Measurements from ENCODE around the gene IGLON5.

The IGLON5 gene

DNA sequence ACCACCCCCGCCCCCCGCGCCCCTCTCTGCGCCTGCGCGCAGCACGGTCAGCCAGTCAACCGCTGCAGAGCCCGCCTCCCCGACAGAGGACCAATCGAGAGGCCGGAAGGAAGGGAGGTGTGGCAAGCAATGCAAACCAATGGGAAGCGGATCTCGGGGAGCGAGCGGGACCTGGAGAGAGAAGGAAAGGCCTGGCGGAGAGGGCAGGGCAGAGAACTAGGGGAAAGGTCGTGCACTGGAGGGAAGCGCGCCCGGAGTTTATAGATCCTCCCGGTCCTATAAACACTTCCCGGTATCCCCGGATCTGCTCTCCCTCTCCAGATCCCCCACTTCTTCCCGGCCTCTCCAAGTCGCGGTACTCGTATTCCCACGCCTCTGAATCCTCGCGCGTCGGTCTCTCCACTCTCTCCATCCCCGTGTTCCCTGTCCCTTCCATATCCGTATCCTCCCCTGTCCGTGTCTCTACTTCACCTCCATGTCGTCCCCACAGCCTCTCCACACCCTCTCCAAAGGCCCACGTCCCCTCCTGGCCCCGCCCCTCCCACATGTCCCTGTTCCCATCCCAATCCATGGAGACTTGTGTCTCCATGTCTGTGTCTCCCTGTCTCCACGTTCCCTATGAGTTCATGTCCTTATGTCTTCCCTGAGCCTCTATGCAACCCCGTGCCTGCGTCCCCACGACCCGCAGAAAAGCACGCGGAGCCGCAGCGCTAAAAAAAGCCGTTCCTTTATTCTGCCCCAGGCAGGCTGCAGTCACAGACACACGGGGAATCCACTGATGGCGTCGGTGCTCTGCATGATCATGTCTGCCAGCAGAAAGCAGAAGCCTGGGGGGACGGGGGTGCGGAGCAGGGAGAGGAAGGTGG lies 55.2 kb downstream of the IGLON5 start:
- DNase-seq, result peak; percentile 99

DNA sequence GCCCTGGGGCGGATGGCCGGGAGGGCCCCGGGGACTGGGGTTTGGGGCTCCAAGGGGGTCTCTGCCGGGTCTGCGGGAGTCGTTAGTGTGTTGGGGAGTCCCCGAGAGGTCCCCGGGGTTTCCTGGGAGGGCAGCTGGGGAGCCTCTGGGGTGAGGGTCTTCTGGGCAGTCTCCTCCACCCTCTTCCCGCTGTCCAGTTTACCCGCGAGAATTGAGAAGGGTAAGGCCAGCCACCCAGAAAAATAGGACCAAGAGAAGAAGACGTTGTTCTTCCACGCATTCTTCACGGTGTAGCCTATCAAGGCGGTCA lies 55.8 kb downstream of the IGLON5 start:
- no peak for DNase-seq

DNA sequence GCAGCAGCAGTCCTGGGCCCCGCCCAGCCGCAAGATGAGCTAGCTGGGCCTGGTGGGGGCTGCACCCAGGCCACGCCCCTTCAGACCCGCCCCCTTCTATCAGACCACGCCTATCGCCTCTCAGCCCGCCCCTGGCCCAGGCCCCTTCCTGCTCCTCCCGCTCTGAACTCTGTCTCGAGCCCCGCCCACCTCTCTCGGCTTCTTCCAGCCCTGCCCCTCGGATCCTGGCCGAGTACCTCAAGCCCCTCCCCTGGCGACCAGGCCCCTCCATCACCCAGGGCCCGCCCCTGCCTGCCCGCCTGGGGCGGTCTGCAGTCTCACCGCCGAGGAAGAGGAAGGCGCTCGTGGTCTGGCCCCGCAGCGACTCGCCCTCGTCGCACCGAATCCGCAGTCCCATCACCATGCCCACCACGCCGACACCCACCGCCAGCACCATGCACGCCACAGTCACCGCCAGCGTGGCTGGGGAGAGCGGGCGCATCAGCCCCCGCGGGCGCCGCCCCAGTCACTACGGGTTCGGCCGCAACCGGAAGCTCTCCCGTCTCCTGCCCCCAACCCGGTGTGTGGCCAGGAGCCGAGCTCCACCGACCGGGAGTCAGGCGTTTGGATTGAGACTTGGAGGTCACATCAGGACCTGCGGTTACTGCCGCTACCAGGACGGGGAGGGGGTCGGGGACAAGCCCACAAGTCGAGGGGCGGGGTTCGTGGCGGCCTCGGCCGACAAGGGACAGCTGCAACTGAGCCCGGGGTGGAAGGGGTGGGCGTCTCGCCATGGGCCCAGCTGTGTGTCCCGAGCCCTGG lies 56.3 kb downstream of the IGLON5 start:
- DNase-seq, result peak; percentile 99

DNA sequence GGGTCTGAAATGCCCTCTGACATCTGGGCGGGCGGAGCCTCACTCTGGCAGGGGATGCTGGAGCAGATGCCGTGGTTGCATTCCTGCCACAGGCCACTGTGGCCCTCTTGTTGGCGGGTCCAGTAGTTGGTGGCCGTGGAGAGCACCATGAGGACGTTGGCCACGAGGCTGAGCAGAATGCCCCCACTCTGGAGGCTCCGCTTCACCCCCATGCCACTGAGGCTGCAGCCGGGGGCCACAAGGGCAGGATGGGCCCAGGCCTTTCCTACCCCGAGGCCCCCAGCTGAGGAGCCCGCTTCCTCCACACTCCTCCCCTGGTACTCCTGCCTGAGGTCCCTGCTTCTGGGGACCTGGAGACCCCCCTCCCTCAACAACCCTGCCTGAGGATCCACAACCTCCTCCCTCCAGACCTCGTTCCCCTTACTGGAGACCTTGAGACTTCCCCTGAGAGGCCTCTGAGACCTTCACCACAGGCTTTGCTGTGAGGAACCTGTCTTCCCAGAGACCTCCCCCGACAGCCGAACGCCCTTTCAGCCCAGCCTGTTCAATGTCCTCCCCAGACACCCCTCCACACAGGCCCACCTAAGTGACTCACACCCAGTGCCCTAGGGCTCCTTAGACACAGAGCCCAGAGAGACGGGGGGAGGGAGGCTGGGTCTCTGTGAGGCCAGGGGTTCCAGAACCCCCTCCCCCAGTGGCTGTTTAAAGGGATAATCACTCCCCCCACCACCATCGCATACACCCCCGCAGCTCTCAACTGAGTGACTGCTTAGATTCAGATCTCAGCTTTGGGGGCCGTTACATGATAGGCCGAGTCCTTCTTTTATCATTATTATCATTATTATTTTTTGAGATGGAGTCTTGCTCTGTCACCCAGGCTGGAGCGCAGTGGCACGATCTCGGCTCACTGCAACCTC lies 57.2 kb downstream of the IGLON5 start, which contains the start of gene CLDND2:
TSS of gene CLDND2 (minus strand) at position 638 of the 917 bp plus-strand sequence. CDS start at position 212, 426 bp downstream.
- DNase-seq, result no peak

DNA sequence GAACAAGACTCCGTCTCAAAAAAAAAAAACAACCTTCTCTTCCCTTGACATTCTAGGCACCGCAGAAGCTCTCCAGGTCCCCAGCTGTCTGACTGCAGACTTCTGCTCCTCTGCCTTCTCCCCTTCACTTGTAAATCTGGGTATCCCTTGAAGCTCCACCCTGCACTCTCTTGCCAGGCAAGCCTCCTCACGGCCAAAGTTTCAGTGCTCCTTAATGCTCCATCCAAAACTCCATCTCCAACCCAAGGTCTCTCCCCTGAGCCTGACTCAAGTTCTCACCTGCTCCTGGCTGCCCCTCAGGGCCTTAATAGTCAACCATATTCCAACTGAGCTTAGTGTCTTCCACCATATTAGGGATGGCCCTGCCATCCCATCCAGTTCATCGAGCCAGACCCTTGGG lies 58.8 kb downstream of the IGLON5 start:
- no peak for DNase-seq

DNA sequence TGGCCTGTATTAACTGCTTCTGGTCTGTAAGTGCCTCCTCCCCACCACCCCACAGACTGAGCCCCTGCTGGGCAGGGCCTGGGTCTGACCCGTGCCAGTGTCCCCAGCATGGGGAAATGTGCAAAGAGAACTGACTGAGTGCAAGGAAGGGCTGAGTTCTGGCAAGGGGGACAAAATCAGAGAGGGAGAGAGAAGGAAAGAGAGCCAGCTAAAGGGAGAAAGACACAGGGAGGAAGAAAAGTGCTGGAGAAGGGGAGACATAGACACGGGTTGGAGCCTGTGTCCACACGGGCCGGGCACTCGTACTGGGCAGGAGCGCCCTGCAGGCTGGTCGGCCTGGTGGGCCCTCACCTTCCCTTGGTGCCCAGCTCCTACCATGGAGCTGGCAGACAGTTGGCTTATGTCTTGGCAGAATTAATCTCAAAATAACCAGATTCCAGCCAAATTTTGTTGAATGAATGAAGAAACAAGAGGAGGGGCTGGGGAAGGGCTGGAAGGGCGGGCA lies 59.8 kb downstream of the IGLON5 start:
- DNase-seq, result no peak

DNA sequence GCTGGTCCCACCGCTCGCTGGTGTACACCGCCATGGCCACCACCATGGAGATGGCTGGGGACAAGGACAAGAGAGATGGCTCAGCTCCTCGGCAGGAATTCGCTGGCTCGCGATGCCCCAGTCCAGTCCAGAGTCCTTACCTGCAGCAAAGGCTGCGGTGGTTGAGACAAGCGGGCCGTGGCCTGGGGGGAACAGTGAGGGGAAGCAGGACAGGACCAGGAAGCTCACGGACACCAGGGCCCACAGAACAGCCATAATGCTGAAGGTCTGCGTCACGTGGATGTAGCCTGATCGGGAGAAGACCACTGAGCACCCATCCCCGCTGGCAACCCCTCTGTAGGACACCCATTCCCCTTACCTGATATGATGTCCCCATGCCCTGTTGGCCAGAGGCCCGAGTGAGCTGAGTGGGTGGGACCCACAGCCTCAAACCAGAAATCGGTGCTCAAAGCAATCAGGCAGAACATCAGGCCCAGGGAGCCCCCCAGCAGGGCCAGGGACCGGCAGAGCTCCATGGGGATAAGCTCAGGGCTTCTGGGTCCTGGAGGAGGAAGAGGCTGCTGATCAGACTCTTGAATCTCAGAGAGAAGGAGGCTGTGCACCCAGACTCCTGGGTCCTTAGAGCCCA lies 60.7 kb downstream of the IGLON5 start:
- DNase-seq, result no peak

DNA sequence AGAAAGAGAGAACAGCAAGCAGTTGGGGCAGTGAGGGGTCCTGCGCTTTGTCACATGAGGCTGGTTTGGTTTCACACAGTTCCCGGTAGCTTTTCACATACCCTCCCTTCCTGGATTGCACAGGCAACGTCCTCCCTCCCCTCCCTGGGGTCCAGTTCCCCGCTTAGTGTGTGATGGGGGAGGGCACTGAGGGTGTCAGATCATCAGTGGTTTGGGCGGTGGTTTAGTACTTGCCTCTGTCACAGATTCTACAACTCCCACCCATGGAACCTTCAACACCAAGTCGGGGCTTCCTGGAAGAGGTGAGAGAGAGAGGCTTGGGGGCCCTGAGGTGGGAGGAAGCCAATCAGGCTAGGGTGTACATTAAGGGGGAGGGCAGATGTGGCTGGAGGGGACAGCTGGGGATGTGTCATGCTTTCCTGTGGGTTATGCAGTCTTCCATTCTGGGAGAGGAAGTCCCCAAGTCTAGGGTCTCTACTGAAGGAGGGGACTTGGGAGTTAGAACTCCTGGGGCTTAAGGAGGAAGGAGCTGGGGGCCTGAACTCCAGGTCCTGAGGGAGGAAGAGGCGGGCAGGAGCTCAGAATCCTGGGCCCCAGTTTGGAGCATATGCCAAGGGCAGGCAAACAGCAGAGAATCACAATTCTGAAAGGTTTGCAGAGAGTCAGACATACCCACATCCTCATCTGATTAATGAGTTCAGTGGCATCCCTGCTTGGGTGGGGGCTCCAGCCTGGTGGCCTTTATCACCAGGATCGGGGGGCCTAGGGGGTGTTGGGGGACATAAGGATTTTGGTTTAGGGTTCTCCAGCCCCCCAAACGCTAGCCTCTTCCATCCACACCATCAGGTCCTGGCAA lies 61.4 kb downstream of the IGLON5 start, which contains the start of gene NKG7:
TSS of gene NKG7 (minus strand) at position 6 of the 856 bp plus-strand sequence. CDS start 119 bp downstream, outside the sequence.
- no peak for DNase-seq

DNA sequence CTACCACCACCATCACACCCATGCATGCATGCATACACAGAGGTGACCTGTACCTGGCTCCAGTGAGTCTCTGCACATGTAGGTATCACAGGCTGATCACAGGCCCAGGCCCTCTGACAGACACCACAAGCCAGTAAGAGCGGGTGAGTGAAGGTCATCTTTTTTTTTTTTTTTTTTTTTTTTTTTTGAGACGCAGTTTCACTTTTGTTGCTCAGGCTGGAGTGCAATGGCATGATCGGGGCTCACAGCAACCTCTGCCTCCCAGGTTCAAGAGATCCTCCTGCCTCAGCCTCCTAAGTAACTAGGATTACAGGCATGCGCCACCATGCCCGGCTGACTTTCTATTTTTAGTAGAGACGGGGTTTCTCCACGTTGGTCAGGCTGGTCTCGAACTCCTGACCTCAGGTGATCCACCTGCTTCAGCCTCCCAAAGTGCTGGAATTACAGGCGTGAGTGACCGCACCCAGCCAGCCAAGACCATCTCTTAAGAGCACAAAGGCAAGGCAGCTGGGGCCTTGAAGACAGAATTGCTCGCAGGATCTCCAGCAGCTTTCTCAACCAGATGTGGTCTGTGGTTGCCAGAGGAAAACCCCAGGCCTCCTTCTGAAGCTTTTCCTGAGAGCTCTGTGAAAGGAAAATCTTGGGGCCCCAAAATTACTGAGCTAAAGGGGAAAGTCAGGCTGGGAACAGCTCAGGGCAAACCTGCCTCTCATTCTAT lies 64.2 kb downstream of the IGLON5 start:
- no peak for DNase-seq

DNA sequence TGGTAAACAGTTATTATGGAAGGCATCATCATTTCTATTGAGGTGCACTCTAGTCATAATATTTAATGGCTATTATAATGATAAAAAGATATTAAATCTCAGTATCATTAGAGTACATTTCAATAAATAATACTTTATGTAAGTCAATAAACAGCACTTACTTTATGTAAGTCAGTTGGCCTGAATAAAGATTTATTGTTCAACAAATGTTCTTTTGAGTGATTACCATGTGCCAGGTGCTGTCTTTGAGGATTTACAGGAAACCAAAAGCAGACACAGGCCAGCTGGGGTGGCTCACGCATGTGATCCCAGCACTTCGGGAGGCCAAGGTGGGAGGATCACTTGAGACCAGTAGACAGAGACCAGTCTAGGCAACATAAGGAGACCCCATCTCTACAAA lies 66.0 kb downstream of the IGLON5 start:
- DNase-seq, result no peak

DNA sequence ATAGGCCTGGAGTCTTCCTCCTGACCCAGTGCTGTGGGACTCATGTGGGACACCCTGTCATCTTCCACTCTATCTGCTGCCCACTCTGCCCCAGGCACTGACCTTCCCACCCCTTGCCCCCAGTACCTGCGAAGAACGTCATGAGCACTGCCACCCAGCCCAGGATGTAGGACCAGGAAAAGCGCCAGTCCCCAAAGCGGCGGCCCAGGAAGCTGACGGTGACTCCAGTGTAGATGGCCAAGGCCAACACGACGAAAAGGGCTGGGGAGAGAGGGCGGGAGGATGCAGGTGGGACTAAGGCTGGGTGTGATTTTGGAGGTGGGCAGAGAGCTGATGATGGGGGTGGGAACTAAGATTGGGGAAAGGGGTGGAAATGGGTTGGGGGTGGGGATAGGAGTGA lies 68.9 kb downstream of the IGLON5 start:
- DNase-seq, result no peak
